Measurements from ENCODE around the gene KIF13A.
"Not testable (repeated sequence)": the region's sequence is repeated elsewhere in the genome, so short reads cannot be mapped to it uniquely, and the experiment has no call there.

Gene KIF13A

DNA sequence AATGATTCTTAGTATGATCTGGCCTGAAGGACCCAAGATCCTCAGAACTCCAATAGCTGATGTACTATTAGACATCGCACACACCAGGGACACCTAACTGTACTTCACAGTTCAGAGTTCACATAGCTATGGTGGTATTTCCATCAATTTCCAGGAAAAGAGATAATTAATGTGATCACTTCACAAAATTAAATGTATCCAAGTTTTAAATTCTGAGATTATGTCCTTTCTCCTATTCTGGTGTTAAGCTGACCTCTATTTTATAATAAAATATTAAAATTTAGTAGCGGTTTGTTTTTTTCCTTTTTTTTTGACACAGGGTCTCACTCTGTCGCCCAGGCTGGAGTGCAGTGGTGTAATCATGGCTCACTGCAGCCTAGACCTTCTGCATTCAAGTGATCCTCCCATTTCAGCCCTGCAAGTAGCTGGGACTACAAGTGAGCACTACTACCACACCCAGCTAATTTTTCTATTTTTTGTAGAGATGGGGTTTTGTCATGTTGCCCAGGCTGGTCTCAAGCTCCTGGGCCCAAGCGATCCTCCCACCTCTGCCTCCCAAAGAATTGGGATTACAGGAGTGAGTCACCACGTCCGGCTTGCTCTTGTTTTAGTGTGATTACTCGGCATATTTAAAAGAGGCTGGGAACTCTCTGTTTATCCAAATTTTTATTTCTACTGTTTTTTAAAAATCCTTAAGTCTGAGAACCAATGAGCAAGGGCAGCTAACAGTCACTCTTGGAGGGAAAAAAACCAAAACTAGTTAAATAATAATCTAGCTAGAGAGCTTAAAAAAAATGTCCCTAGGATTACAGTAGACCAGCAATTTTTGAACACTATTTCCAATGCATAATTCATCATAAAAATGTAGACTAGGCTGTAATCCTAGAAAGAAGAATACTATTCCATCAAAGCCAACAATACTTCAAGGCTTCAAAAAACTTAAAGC is 16.0 kb downstream of the KIF13A start:
- DNase-seq (ENCODE audit: extremely low read depth in 1 of 2, low read depth in 1 of 2) = no peak

DNA sequence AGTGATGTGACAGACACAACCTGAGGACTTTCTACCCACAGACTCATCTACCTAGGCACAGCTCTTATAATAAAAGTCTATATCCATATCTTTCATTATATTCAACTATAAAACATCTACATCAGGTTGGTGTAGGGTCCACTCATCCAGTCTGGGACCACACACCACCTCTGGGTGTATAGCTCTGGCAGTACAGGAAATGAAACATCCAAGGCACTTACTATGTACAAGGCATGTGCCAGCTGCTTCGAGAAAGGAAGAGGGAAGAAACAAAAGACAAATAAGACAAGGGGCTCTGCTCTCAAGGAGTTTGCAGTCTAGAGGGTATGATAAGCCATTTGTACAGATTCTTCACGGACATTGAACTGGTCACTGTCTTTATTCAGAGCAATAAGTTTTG is 18.6 kb downstream of the KIF13A start:
- no peak for DNase-seq (ENCODE audit: extremely low read depth in 1 of 2, low read depth in 1 of 2)

- no peak for DNase-seq (ENCODE audit: extremely low read depth in 1 of 2, low read depth in 1 of 2)
Observed at GRCh38 chr6:17967668-17968518, 19.5 kb downstream of the KIF13A start.

DNA sequence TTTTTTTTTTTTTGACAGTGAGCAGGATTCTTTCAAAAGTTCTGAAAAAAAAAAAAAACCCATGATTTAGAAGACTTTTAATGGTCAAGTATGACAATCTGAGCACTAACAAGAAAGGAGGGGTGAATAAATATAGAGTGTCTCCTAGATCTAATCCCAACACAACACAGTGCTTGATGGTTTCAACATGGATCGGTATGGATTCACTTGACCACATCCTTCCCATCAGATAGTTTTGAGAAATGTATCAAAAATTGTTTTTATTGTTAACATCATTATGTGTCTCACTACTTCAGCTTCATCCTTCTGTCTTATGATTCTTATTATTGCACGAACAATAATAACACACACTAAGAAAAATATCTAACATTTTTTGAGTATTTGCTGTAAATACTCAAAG is 21.0 kb downstream of the KIF13A start:
- DNase-seq (ENCODE audit: extremely low read depth in 1 of 2, low read depth in 1 of 2) = no peak

DNA sequence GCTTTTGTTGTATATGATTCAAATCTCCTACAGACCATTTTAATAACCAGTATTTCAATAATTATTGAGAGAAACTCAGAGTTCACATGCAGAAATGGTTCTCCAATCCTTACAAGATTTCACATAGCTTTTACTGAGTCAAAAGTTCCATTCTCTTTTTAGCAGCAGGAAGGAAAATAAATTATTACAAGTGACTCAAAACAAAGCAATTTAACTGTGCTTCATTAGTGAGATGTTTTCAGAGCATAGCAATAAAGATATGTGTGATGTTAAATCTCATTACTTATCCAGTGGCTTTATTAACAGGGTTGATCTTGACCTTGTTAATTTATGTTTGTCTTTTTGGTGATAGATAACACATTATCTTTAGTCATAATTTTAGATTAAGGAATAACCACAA is 22.0 kb downstream of the KIF13A start:
- DNase-seq (ENCODE audit: extremely low read depth in 1 of 2, low read depth in 1 of 2) = no peak

- DNase-seq (ENCODE audit: extremely low read depth in 1 of 2, low read depth in 1 of 2) = no peak
Observed at GRCh38 chr6:17964633-17965032, 22.8 kb downstream of the KIF13A start.

DNA sequence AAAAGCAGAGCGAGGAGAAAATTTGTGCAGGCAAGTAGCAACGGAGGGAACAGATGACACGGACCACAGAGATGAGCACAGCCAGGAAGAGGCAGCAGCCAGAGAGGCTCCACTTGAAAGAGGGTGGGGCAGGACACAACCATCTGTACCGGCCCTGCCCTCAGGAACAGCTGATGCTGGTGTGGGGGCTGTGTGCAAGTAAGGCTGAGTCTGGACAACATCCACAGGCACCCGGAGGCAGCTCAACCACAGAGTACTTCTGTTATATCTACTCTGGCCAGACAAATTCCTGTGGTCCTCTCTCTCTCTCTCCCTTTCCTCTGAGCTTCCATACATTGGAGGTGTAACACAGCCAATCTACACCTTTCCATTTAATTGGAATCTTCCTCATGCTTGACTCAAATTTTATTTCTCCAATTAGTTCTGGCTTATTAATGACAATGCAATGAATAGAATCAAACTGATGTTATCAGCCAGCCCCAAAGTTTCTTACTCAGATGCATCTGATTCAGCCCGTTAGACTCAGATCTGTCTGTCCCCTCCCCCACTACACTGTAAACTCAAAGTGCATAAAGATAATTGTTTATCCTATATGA is 24.9 kb downstream of the KIF13A start:
- DNase-seq (ENCODE audit: extremely low read depth in 1 of 2, low read depth in 1 of 2) = no peak

- DNase-seq (ENCODE audit: extremely low read depth in 1 of 2, low read depth in 1 of 2) = no peak
Observed at GRCh38 chr6:17959302-17959701, 28.1 kb downstream of the KIF13A start.

DNA sequence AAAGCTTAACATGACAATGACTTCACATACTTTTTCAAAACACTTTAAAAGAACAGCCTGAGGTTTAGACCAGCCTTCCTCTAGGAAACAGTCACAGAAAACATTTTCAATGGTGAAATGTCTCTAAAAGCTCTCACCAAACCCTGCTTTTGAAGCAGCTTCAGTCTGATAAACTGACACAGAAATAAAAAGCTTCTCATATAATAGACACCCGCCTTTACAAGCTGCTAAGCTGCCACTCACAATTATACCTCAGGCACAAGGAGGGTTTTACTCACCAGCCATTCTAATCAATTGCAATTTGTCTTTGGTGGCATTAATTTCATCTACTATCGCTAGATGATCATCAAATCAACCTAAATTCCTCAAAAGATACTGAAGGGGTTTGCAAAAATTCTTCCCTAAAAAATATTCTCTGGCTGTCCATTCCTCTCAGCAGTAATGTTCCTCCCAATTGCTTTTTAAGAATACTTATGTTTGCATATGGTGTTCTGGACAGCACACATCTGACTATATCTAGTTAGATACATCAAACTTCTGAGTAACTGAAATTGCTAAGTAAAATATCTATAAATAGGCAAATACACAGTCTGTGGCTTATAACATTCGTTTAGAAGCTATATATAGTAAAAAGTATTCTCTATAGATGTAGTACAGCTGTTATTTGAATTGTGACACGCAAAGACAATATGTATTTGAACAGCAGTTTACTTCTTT is 29.4 kb downstream of the KIF13A start:
- DNase-seq (ENCODE audit: extremely low read depth in 1 of 2, low read depth in 1 of 2) = no peak

- no peak for DNase-seq (ENCODE audit: extremely low read depth in 1 of 2, low read depth in 1 of 2)
Observed at GRCh38 chr6:17957498-17957897, 29.9 kb downstream of the KIF13A start.

DNA sequence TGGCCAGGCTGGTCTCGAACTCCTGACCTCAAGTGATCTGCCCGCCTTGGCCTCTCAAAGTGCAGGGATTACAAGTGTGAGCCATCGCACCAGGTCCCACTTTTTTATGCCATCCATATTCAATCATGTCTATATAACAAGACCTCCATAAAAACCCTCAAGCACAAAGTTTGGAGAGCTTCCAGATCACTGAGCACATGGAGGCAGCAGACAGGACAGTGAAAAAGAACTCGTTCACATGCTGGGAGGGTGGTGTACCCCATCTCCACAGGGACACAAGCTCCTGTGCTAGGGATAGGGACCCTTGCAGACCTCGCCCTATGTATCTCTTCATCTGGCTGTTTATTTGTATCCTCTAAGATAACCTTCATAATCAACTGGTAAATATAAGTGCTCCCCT is 30.3 kb downstream of the KIF13A start:
- no peak for DNase-seq (ENCODE audit: extremely low read depth in 1 of 2, low read depth in 1 of 2)

GRCh38 chr6:17950095-17950494 is 37.3 kb downstream of the KIF13A start:
- no peak for DNase-seq (ENCODE audit: extremely low read depth in 1 of 2, low read depth in 1 of 2)

DNA sequence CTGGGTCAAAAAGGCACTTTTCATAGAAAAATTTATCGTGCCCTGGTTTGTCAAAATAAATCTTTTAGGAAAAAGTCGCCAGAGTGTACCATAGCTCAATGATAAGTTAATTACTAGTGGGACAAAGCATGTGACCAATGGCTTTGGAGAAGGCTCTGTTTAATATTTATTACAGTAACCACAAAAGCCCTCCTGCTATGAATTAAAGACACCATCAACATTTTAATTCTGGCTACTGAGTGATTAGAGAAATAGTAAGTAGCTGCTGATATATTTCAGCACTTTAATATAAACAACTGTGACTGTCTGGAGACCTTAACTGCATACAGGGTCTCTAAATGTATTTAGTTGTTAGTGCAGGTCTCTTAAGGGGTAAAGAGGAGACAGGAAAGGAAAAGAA is 38.3 kb downstream of the KIF13A start:
- DNase-seq (ENCODE audit: extremely low read depth in 1 of 2, low read depth in 1 of 2) = no peak

DNA sequence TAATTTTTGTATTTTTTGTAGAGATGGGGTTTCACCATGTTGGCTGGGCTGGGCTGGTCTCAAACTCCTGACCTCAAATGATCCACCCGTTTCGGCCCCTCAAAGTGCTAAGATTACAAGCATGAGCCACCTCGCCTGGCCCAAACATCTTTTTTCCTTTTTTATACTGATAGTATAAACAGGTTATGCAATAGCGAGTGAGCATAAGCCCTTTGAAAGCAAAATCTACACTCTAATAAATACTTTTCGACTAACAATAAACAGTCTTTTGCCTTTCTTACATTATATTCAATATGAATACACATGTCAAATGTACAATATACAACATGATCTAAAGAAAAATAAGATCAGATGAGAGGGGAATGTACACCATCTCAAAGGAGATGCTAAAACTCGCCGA is 38.7 kb downstream of the KIF13A start:
- DNase-seq (ENCODE audit: extremely low read depth in 1 of 2, low read depth in 1 of 2) = no peak

DNA sequence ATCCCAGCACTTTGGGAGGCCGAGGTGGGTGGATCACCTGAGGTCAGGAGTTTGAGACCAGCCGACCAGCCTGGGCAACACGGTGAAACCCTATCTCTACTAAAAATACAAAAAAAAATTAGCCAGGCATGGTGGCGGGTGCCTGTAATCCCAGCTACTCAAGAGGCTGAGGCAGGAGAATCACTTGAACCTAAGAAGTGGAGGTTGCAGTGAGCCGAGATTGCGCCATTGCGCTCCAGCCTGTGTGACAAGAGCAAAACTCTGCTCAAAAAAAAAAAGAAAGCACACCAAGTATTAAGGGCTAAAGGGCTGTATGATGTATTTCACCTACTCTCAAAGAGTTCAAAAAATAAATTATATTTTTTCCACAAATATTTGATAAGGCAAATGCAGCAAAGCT is 39.9 kb downstream of the KIF13A start:
- DNase-seq (ENCODE audit: extremely low read depth in 1 of 2, low read depth in 1 of 2) = not testable (repeated sequence)

DNA sequence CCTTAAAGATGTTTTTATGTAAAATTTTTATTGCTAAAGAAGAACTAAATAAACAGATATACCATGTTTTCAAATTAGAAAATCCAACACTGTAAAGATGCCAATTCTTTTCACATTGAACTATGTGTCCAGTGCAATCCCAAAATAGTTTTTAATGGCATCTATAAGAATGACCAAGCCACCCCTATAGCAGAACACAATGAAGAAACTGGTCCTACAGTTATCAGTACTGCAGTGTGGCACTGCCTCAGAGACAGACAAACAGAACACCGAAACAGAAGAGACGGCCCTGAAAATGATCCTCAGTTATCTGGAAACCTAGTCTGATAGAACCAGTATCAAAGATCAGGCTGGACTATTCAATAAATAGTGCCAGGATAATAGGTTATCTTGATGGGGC is 41.9 kb downstream of the KIF13A start:
- DNase-seq (ENCODE audit: extremely low read depth in 1 of 2, low read depth in 1 of 2) = no peak

GRCh38 chr6:17945111-17945510 is 42.3 kb downstream of the KIF13A start:
- no peak for DNase-seq (ENCODE audit: extremely low read depth in 1 of 2, low read depth in 1 of 2)

DNA sequence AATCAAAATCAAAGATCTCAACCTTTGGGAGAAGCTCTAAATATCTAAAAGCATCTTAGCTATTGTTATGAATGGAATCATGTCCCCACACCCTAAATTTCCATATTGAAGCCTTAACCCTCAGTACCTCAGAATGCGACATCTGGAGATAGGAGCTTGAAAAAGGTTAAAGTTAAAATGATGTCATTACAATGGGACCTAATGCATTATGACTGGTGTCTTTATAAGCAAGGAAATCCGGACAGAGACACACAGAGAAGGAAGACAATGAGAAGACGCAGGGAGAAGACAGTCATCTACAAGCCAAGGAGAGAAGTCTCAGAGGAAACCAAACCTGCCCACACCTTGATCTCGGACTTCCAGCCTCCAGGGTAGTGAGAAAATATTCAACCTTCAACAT is 46.1 kb downstream of the KIF13A start:
- DNase-seq (ENCODE audit: extremely low read depth in 1 of 2, low read depth in 1 of 2) = no peak

DNA sequence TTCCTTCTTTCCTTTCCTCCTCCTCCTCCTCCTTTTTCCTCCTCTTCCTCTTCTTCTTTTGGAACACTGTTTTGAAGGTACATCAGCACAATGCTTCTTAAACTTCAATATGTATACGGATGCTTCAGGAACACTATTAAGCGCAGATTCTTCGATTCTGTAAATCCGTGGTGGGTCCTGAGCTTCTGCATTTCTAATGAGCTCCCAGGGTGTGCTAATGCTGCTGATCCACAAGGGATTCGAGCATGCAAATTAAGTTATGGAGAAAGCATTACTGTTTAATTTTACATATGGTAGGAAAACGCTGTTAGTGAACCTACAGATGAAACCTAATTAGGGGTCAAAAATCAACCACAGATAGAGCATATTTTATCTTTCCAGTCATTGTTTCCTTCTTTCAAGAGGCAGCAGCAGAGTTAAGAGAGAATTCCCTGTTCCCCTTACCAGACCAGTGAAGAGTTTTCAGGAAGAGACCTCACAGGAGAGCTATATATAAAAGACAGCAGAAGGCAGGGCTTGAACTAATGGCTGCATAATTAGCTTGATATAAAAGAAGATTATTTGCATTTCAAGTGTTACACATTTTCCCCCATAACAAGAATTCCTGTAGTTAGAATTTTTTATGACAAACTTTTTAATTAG is 47.2 kb downstream of the KIF13A start:
- no peak for DNase-seq (ENCODE audit: extremely low read depth in 1 of 2, low read depth in 1 of 2)

DNA sequence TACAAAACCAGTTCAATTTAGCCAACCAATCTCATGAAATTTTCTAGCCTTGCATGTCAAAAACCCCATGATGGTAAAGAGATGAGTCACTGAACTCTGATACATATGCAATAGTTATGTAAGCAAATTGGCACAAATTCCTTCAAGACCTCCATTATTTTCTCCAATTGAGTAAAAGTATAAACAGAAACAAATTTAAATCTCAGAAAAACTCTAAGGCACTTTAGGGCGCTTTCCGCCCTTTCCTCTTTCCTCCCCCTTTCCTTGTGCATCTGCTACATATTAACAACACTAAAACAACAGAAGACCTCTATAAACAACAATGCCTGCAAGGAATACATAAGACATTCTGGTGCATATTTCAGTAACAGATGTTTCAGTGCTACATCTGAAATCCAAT is 48.5 kb downstream of the KIF13A start:
- no peak for DNase-seq (ENCODE audit: extremely low read depth in 1 of 2, low read depth in 1 of 2)
